HG03280 (cell line): ENCODE measurements around the gene PLAGL2.
"Not testable (repeated sequence)": the region's sequence is repeated elsewhere in the genome, so short reads cannot be mapped to it uniquely, and the experiment has no call there.

Experiments
- ATAC-seq: cut with Tn5 transposase; IDR thresholded peaks from one replicate; pipeline ENCODE4 v1.9.1; 2021; ENCODE audit warnings: mild to moderate bottlenecking, moderate library complexity; ENCODE audit not compliant: unreplicated experiment

The PLAGL2 gene

DNA sequence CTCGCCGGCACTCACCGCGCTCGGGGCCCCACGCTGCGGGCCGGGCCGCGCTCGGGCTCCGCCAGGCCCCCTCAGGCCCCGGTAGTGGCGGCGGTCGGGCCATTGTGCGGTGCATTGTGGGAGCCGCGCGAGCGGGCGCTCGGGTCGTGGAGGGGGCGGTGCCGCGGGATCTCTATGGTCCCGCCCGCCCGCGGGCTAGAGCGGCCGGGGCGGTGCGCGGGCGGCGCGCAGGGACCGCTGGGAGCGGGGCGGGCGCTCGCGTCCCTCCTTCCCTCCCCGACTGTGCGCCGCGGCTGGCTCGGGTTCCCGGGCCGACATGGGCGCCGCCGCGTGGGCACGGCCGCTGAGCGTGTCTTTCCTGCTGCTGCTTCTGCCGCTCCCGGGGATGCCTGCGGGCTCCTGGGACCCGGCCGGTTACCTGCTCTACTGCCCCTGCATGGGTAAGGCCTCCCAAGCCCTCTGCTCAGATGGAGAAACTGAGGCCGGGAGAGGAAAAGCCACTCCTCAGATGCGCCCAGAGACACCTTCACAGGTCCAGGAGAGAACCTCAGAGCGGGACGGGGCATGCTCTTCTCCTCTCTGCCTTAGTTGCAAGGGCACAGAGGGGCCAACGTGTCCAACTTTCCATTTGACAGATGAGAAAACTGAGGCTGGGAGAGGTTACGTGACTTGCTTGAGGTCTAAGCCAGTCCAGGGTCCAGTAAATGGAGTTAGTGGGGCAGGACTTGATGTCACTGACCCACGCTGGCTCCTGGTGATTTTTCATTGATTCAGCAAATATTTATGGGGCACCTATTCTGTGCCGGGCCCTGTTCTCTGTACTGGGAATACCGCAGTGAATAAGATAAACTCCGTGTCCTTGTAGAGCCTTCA lies at the start of gene PLAGL2, which contains the start of gene POFUT1:
Gene PLAGL2, minus strand, starts transcription at position 118 of the 873 bp plus-strand sequence. CDS start 5,565 bp downstream, outside the sequence.
Gene POFUT1, plus strand, starts transcription at position 255 of the 873 bp plus-strand sequence. Its CDS starts 62 bp downstream, at position 317.
- ATAC-seq, result peak; percentile 93

DNA sequence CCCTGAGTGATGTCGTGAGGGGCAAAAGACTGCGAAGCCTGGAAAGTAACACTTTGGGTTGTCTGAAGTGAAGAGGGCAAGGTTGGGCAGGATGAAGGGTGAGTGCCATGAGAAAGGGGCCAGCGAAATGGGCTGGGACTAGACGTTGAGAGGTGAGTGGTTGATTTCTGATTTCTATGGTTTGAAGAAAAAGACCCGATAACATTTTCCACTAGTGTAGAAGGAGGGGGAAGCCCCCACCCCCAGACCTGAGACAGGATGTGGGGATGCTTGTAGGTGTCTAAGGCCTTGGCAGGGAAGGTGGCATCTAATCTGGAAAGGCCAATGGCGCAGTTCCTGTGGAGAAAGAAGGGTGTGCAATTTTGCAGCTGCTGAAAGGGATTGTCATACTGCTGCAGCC lies 44.6 kb upstream of the PLAGL2 start:
- no peak for ATAC-seq

DNA sequence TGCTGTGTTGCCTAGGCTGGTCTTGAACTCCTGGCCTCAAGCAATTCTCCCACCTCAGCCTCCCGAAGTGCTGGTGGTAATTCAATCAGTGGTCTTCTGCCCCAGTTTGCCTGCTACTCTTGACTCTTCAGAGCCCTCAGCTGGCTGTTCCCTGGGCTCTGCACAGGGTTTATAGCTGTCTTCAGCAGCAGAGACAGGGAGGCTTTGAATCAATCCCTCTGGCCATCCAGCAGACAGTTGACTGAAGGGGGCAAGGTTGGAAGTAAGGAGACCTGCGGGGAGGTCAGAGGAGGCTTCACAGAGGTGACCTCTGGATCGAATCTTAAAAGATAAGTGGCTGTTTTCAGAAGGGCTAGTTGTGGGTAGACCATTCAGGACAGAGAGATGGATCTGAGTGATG lies 43.9 kb upstream of the PLAGL2 start:
- ATAC-seq, result no peak

DNA sequence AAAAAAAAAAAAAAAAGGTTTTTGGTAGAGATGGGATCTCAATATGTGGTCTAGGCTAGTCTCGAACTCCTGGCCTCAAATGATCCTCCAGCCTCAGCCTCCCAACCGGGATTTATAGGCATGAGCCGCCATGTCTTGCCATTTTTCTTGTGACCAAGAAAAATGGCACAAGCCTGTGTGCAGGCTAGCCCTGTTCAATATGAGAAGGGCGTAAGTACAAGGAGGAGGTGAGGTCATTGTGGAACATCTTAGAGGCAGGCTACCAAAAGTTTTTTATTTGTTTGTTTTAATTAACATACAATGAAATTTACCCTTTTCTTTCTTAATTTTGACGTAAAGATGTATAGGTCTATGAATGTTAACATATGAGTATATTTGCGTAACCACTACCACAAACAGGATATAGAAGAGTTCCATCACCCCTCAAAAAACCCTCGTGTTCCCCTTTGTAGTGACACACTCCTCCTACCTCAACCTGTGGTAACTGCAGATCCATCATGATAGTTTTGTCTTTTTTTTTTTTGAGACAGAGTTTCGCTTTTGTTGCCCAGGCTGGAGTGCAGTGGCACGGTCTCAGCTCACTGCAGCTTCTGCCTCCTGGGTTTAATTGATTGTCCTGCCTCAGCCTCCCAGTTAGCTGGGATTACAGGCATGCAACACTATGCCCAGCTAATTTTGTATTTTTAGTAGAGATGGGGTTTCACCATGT lies 41.6 kb upstream of the PLAGL2 start:
- ATAC-seq, result no peak

- ATAC-seq, result no peak
Observed at GRCh38 chr20:32248043-32248442, 40.5 kb upstream of the PLAGL2 start.

- not testable (repeated sequence) for ATAC-seq
Observed at GRCh38 chr20:32246208-32246607, 38.7 kb upstream of the PLAGL2 start.

- no peak for ATAC-seq
Observed at GRCh38 chr20:32244959-32245358, 37.4 kb upstream of the PLAGL2 start.

DNA sequence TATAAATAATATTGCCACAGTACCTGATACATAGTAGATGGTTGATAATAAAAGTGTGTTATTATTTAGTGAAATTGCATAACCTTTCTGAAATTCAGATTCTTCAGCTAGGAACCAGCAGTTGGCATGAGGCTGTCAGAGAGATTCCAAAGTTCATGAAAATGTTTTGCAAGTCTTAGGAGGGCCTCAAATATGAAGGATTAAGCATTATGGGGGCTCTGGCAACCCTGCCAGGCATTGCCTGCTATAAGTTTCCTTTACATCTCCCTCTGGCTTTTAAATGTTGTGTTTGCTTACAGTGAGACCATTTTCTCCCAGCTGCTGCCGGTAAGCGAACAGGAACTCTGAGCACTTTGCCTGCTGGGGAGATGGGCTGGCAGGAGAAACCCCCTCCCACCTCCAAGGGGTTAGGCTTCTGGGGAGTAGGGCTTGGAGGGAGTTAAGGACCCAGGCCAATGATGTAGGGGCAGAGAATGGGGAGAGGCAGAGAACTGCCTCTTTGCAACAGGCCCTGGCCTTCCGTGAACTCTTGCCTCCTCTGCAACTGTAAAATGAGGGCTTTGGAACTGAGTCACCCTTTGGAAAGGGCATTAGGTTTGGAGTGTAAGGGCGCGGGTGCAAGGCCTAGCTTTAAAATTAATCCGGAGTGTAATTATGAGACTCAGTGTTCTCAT lies 36.7 kb upstream of the PLAGL2 start:
- no peak for ATAC-seq

DNA sequence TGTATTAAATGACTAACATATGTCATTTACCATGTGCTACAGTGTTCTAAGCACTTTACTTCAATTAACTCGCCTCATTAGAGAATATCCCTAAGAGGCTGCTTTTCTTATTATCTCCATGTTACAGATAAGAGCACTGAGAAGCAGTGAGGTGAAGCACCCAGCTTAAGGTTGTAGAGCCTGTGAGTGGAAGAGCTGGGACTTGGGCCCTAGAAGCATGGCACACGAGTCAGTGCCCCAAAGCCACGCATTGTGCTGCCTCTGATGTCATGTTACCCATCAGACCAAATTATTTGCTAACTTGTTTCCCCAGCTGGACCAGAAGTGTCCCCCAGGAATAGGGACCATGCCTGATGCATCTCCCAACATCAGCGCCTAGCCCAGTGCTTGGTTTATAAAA lies 34.3 kb upstream of the PLAGL2 start:
- no peak for ATAC-seq

GRCh38 chr20:32240205-32240604 lies 32.7 kb upstream of the PLAGL2 start:
- ATAC-seq, result no peak

DNA sequence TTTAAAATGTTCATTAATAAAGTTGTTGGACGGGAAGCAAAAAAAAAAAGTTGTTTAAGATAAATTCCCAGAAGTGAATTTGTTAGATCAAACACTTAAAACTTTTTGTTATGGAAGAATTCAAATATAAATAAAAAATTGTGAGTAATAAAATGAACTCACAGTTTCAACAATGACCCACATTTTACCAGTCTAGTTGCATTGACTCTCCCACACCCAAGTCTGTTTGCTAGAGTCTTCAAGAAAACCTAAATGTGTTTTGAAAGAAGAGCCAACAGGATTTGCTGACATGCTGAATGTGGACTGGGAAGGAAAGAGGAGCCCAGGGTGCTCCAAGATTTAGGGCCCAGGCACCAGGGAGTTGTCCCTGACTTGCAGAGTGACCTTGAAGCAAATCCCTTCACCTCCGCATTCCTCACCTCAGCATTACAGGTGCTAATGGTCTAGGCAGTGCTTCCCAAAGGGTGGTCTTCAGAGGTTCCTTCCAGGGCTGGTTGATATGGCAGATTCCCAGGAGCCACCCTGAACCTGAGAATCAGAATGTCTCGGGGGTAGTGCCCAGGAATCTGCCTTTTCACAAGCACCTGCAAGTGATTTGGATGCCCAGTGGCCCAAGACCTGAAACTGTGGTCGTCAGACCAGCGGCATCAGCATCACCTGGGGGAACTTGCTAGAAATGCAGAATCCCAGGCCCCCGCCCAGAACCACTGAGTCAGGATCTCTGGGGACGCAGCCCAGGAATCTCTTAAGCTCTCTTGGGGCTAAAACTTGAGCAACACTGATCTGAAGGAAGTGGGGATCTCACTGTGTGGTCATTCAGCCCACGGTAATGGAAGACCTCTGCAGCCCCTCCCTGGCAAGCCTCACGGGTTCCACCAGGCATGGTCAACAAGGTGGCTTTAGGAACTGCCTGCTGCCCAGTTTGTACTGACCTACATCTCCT lies 31.2 kb upstream of the PLAGL2 start:
- ATAC-seq, result no peak

- ATAC-seq, result no peak
Observed at GRCh38 chr20:32237419-32237818, 29.9 kb upstream of the PLAGL2 start.

GRCh38 chr20:32236819-32237218 lies 29.3 kb upstream of the PLAGL2 start:
- ATAC-seq, result no peak

- no peak for ATAC-seq
Observed at GRCh38 chr20:32236048-32236533, 28.5 kb upstream of the PLAGL2 start.

GRCh38 chr20:32235331-32236047 lies 27.9 kb upstream of the PLAGL2 start:
- no peak for ATAC-seq

- ATAC-seq, result no peak
Observed at GRCh38 chr20:32234135-32234808, 26.7 kb upstream of the PLAGL2 start.

DNA sequence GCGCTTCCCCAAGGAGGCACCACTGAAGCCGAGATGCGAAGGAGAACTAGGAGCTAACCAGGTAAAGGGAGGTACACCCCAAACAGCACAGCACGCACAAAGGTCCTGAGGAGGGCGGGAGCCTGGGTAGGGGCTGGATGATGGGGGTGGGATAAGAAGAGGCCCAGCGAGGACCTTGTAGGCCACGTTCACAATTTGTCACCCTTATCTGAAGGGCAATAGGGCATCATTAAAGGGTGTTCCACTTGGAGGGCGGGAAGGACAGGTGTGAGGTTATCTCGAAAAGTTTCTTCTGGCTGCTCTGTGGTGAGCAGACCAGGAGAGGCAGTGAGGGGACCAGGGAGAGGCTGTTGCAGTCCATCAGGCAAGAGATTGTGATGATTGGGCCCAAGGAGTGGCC lies 25.7 kb upstream of the PLAGL2 start:
- no peak for ATAC-seq

GRCh38 chr20:32232326-32232886 lies 24.9 kb upstream of the PLAGL2 start:
- no peak for ATAC-seq

DNA sequence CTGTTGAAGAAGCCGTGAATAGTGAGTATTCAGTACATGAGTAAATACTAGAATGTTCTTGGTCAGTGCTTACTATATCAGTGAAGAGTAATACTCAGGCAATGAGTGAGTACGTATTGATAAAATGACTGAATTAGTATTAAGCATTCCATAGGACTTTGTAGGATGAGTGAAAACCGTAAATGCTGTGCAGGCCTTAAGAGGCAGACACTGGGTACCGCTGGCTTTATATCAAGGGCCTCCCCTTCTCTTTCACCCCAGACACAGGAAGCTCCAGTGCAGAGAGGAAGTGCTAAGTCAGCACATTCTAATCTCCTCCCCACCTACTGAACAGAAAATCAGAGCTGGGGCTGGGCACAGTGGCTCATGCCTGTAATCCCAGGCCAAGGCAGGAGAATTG lies 24.3 kb upstream of the PLAGL2 start:
- no peak for ATAC-seq
